HG03103 (cell line): Measurements from ENCODE around the gene GARIN5B.
"Not testable (repeated sequence)": the region's sequence is repeated elsewhere in the genome, so short reads cannot be mapped to it uniquely, and the experiment has no call there.

Experiments used
- ATAC-seq: cut with Tn5 transposase; IDR thresholded peaks from one replicate; pipeline ENCODE4 v1.9.1; 2021; ENCODE audit warnings: low read depth; ENCODE audit not compliant: unreplicated experiment

Gene GARIN5B

DNA sequence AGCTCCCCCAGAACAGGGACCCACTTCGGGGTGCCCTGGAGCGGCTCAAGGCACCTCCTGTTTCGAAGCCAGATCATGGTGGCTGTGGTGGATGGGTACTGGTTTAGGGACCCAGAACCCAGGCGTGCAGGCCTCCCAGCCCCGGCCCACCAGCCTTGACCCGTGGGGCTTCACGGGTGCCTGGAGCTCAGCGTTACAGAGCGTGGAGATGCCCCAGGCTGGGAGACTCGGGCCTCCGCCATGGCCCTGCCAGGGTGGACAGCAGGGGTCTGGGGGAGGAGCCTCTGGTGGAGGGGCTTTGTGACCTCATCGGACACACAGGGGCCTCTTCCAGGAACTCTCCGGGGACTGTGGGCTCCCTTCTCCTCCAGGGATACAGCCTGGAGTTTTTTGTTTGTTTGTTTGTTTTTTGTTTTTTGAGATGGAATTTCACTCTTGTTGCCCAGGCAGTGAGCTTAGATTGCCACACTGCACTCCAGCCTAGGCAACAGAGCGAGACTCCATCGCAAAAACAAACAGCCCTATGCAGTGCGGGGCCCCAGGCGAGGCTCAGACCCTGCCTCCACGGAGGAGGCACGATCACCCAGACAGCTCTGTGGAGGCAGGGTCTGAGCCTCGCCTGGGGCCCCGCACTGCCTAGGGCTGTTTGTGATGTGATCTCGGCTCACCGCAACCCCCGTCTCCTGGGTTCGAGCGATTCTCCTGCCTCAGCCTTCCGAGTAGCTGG, at the start of gene GARIN5B:
Gene GARIN5B, minus strand, starts transcription at position 271 of the 727 bp plus-strand sequence. Its CDS starts 194 bp downstream, at position 77.
- no peak for ATAC-seq

DNA sequence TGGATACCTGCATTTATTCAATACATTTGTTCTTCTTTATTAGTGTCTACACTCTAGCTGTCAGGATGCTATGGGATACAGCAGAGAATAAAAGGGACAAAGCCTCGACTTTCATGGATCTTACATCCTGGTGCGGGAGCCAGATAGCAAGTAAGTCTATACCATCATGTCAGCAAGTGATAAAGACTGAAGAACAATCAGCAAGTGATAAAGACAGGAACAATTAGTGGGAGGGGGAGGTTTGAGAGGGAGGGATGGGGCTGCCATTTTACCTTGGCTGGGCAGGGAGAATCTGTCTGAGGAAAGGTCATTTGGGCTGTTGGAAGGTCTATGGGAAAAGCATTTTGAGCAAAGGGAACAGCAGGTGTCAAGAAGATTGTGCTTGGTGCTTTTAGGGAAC, 47.1 kb upstream of the GARIN5B start:
- ATAC-seq, result no peak

DNA sequence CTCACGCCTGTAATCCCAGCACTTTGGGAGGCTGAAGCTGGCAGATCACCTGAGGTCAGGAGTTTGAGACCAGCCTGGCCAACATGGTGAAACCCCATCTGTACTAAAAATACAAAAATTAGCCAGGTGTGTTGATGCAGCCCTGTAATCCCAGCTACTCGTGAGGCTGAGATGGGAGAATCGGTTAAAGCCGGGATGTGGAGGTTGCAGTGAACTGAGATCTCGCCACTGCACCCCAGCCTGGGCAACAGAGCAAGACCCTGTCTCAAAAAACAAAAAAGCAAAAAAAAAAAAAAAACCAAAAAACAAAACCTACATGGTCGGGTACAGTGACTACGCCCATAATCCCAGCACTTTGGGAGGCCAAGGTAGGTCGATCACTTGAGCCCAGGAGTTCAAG, 46.1 kb upstream of the GARIN5B start:
- not testable (repeated sequence) for ATAC-seq

DNA sequence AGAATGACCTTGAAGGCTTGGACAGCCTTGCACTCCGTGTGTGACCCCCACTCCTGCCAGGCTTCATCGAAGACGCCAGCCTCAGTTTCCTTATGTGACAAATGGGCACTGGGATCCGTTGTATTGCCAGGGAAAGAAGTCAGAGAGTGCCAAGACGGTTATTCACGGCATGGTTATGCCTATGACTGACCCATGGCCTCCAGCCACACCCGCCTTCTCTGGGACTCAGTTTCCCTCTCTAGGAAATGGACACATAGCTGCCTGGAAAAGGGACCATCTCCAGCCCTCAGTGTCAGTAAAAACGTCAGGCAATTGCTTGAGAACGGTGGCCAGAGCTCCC, 45.4 kb upstream of the GARIN5B start:
- ATAC-seq, result no peak

GRCh38 chr19:55407800-55408532, 44.9 kb upstream of the GARIN5B start:
- peak; percentile 83 for ATAC-seq

DNA sequence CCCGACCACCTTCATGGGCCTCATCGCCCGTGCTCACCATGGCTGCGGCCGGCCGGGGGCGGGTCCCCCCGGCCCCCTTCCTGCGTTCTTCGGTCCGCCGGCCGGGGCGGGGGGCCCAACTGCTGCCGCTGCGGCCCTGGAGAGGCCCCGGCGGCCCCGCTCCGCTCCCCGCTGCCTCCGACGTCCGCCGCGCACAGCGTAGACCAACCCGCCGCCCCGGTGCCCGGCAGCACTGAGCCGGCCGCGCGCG, 44.4 kb upstream of the GARIN5B start, which contains the start of gene UBE2S:
Gene UBE2S, minus strand, starts transcription at position 239 of the 250 bp plus-strand sequence. Its CDS starts 199 bp downstream, at position 40.
- ATAC-seq, result not testable (repeated sequence)

DNA sequence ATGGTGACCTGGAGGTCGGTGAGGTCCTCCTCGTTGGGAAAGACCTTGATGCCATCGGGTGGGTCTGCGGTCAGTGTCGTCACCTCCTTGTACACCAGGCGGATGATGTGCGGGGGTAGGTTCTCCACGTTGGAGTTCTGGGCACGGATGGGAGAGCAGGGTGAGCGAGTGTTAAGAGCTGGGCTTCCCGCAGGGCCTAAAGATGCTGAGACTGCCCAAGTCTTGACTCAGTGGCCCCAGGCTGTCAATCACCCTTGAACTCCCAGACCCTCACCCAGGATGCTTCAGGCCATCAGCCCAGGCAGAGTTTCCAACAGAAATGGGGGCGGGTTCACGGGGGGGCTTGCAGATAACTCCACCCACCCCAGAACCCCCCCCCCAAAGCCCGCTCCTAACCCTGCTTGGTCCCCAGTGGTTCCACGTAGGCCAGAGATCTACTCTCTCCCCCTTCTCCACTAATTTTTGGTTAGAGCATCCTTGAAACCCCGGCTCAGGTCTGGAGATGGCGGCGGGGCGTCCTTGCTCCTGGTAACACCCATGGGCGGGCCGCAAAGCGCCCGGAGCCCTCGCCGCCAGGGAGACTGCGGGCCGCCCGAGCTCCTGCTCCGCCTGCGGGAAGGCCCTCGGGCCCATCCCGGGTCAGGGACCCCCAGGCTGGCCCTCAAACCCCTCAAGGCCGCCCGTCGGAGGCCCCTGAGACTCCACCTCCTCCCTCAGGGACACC, 43.9 kb upstream of the GARIN5B start:
- ATAC-seq, result peak; percentile 12

DNA sequence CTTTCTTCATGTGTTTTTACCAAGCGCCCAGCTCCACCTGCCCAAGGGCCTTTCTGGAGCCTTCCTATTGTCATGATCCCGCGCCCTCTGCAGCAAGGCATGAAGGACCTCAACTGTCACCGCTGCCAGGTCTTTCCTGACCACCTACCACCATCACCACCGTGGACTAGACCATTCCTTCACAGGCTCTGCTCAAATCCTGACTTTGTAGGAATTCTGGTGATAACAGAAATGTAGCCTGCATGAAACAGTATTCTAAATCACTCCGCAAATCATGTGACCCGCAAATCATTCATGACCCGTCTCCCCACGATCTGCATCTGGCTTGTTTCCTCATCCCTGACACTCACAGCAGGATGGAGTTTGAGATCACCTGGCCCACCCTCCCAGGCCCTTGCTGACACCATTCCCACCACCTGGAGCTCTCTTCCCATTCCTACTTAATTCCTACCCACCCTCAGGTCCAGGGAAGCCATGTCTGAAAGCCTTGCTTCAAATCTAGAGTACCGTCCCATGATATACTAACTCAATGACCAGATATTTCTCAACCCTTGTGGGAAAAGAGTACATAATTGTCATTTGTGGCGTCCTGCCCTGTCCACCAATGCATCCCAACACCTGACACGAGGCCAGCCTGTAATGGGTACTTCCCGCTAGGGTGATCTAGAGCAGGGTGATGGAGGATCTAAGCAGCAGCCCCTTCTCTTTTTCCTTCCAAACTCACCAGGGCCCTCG, 43.2 kb upstream of the GARIN5B start:
- no peak for ATAC-seq

GRCh38 chr19:55405638-55406037, 42.6 kb upstream of the GARIN5B start:
- ATAC-seq, result no peak

DNA sequence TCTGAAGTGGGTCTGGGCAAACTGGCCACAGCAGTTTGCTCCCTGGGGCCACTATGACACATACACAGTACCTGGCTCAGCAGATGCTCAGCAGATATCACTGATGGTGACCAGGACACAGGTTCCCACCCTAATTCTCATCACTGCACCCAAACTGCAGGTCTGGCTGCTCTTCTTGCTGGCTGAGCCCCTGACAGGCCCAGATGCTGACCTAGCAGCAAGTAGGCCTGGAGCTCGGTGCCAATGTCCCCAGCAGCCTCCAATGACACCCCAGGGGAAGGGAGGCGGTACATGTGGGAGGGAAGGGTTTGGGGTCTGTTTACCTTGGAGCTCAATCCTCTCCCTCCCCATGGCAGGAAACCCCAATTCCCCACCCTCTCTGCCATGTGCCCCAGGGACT, 39.4 kb upstream of the GARIN5B start:
- no peak for ATAC-seq

DNA sequence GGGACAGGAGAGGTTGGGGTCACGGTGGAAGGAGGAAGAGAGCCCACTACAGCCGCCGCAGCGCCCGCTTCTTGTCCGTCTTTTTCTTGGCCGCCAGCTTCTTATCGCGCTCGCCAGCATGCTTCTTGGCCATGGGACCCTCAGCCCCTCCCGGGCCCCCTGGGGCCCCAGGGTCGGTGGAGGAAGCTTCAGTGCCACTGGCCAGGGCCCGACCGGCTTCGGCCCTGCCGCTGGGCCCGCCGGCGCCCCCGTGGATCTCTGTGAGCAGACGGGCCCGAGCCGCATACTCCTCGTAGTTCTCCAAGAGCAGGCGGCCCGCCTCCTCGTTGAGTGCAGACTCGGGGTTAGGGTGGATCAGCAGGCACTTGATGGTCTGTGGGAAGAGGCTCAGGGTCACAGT, 38.3 kb upstream of the GARIN5B start:
- not testable (repeated sequence) for ATAC-seq

GRCh38 chr19:55400281-55401087, 37.4 kb upstream of the GARIN5B start:
- no peak for ATAC-seq

- ATAC-seq, result no peak
Observed at GRCh38 chr19:55398200-55398925, 35.3 kb upstream of the GARIN5B start.

DNA sequence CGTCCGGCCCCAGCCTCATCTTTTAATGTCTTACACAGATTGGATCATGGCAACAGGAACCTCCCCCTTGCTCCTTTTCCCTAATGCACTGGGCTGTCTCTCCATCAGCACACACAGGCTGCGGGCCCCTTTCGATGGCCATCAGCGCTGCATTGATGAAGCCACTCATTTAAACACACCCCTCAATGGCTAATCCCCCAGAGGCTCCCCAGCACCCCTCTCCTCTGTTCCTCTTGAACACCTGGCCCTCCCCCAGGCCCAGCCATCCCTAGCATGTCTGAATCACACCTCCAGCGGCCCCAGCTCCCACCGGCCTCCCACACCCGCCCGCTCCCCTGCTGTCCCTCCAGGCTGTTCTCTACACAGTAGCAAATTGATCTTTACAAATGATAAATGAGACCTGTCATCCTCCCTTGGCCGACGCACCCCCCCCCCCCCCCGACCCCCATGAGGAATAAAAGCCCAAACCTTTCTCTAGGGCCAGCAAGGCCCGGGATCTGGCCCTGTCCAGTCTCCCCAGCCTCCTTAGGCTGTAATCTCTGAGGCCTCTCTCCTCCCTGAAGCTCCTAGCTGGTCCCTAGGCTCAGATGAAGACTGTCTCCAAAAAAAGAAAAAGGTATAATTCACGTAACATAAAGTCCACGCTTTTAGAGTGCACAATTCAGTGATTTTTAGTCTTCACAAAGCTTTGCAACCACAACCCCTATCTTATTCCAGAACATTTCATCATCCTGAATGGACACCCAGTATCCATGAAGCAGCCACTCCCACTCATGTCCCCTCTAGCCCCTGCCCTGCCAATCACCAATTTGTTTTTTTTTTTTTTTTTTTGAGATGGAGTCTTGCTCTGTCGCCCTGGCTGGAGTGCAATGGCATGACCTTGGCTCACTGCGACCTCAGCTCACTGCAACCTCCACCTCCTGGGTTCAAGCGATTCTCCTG, 30.0 kb upstream of the GARIN5B start:
- no peak for ATAC-seq

DNA sequence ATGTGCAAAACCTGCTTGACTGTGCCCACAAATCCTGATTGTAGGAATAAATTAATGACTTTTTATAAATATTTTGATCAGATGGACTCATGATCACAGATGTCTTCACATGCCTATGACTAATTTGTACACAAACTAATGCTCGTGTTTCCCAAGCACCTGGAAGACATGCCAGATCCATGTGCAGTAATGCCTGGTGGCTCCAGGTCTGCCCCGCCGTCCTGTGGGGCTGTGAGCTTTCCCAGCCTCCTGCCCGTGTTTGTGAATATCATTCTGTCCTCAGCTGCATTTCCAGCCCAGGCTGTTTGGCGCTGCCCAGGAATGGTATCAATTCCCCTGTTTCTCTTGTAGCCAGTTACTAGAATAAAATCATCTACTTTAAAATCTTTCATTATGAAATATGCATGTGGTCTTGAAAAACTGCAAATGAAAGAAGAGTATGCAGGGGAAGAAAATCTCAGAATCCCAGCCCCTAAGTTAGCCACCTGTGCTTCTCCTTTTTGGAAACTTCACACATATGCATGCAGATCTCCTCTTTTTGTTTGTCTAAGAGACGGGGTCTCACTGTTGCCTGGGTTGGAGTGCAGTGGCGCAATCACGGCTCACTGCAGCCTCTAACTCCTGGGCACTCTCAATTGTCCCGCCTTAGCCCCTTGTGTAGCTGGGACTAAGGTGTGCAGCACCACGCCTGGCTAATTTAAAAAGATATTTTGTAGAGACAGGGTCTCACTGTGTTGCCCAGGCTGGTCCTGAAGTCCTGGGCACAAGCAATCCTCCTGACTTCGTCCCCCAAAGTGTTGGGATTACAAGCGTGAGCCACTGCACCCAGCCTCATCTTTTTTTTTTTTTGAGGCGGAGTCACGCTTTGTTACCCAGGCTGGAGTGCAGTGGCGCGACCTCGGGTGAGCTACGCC, 28.9 kb upstream of the GARIN5B start:
- no peak for ATAC-seq

- no peak for ATAC-seq
Observed at GRCh38 chr19:55391191-55391670, 28.2 kb upstream of the GARIN5B start.

GRCh38 chr19:55390461-55390880, 27.4 kb upstream of the GARIN5B start:
- no peak for ATAC-seq
